A673 (cell line): ENCODE measurements around the gene CHML.

Source experiments
- CTCF ChIP-seq: fragments of 300-800, 200-600 bp; sonication (generic); conservative IDR thresholded peaks from 2 replicates; pipeline ENCODE4 v1.5.1; 2017; ENCODE audit warnings: low read depth, mild to moderate bottlenecking, antibody characterized with exemption, low read length, moderate library complexity, mixed read lengths
- EZH2 ChIP-seq: fragments of 200-600 bp; sonication (generic); IDR thresholded peaks from 2 replicates; pipeline ENCODE4 v1.6.1; 2017; ENCODE audit warnings: borderline replicate concordance, low read depth, mild to moderate bottlenecking, mixed read lengths, antibody characterized with exemption, low read length; ENCODE audit not compliant: poor library complexity, severe bottlenecking

GRCh38 chr1:241630899-241631298, 9.3 kb downstream of the CHML start:
- TF ChIP-seq CTCF (no peak), EZH2 (no peak)
